Activated gamma-delta T cell treated with anti-CD3 and anti-CD28 coated beads, Interleukin-2, amount 50 U/mL, for 16 hours (primary cell): ENCODE data around the gene HOOK2.
A peak's percentile ranks its signal among the peaks of the same experiment; 100 is the strongest.
"Not testable (repeated sequence)": the region's sequence is repeated elsewhere in the genome, so short reads cannot be mapped to it uniquely, and the experiment has no call there.

Experiments used
- DNase-seq: peaks from one replicate; pipeline ENCODE4 v3.0.0-alpha.2; 2020; ENCODE audit warnings: low read depth

The HOOK2 gene

DNA sequence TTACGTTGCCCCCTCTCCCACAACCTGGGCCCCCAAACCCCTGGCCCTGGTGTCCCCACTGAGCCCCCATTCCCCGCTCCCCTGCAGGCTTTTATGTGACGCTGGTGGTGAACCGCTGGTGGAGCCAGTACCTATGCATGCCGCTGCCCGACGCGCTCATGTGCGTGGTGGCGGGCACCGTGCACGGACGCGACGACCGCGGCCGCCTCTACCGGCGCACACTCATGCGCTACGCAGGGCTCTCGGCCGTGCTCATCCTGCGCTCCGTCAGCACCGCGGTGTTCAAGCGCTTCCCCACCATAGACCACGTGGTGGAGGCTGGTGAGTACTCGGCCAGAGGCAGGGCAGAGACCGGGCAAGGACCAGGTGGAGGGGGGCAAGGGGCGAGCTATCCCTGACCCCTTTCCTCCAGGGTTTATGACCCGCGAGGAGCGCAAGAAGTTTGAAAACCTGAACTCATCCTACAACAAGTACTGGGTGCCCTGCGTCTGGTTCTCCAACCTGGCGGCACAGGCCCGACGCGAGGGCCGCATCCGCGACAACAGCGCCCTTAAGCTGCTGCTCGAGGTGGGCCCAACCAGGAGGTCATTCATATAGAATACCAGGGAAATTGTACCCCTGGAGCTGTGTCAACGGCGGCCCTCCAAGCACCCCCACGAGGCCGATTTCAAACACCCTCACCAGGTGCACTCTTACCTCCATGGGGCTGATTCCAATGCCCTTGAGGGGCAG, 20.7 kb downstream of the HOOK2 start:
- DNase-seq, result no peak

DNA sequence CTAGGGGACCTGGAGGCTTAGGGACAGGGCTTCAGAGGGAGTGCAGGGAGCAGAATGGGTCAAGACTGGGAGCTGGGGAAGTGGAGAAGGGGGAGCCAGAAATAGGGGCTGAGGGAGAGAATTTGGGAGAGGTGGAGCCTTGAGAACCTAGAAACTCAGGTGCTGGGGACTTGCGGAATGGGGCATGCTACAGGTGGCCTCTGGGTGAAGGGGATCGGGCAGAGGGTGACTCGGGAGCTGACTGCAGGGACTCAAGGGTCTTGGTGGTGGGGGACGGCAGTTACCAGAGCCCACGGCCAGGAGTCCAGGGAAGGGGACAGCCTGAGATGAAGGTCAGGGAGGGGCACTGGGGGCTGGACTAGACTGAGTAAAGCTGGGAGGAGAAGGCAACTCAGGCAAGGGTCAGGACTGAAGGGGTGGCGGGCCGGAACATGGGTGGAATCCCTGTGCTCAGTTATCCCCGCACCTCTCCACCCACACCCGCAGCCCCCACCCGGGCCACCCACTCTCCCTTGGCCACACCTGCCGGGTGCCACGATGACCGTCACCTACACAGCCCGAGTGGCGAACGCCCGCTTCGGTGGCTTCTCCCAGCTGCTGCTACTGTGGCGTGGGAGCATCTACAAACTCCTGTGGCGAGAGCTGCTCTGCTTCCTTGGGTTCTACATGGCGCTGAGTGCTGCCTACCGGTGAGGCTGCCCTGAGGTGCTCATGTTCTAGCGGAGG, 23.1 kb downstream of the HOOK2 start:
- no peak for DNase-seq

DNA sequence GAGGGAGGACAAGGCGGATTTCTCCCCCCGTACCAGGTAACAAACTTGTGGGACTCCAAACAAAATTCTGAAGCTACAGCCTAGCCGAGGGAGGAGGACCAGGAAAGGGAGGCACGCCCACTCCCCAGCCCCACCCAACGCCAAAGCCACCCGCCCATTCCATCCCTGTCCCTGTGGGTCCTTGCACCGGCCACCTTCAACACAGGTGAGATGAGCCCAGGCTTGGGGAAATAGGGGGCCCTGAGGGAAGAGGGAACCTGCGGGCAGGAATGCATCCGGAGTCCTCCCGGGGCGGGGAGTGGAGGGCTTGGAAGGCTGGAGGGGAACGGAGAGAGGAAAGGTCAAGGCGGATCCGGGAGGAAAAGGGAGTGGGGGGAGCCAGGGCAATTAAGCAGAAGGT, 23.7 kb downstream of the HOOK2 start, which contains the start of gene BEST2:
Gene BEST2 (plus strand): TSS at position 157 of the 400 bp plus-strand sequence. CDS start 802 bp downstream, outside the sequence.
- DNase-seq, result no peak

DNA sequence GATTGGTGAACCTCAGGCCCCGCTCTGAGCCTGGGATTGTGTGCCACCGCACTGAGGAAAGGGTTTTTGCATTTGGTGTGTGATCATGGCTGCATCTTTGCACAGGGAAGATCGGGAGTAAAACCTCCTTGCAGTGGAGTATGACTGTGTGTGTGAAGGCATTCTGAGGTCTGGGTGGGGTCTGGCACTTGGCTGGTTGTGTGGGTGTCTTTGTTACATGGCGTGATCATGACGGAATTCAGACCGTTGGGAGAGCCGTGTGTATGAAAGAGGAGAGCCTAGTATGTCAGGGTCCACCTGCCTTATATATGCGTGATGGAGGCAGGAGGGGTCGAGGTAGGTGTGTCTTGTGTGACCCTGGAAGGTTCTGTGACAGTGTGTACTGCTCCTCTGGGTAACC, 24.5 kb downstream of the HOOK2 start:
- no peak for DNase-seq

DNA sequence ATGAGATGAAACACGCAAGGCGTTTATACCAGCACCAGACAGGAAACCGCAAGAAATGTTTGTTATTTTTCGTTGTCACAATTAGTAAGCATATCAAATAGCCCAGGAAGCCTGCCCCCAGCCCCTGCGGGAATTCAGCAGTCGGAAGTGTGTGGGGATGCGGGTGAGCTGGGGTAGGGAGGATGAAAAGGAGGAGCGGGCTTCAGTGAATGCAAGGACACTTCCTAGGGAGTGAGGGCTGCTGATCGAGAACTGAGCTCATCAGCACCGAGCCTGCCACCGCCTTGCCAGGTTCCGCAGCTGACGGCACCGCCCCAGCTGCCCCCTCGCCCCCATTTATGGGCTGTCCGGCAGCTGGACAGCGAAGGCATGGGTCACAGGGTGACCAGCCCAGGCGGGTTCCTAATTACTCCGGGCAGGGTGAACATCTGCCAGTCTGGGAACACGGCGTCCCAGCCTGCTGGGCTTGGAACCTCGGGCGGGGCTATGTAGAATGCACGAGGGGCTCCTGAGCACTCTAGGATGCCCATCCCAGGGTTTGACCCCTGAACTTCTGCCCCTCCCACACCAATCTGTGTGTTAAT, 25.3 kb downstream of the HOOK2 start:
- no peak for DNase-seq

DNA sequence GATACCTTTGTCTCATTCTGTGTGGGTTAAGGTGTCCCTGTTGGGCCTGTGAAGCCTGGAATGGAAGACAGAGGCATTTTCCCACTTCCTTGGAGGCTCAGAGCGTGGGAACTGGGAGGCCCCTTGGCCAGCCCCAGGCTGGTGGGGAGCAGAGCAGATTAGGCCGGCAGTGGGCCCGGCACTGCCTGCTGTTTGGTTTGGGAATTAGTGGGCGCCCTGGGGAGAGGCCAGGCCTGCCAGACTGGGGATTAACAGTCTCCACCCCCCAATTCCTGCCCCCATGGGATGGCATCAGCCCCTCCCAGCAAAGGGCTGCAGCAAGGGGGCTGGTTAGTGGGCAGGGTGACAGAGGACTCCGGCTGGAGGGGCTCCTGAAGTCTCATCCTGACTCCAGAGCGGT, 26.9 kb downstream of the HOOK2 start:
- no peak for DNase-seq

DNA sequence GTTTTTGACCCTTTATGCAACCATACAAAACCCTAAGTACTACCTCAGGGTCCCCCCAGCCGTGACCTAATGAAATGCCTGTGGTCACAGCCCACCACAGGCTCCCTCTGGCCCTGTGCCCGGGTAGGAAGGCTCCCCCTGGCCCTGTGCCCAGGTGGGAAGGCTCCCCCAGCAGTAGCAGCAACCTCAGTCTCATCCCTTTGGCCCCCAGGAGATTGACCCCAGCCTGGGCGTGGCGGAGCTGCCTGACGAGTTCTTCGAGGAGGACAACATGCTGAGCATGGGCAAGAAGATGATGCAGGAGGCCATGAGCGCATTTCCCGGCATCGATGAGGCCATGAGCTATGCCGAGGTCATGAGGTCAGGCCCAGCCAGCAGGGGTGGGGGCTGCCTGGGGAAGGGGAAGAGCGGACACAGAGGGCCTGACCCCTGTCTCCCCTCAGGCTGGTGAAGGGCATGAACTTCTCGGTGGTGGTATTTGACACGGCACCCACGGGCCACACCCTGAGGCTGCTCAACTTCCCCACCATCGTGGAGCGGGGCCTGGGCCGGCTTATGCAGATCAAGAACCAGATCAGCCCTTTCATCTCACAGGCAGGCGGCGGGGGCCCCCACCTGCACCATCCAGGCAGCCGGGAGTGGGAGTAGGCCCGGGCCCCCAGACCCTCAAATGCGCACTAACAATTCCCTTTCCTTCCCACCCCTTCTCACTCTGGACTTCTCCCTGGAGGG, 30.0 kb downstream of the HOOK2 start:
- DNase-seq, result no peak

DNA sequence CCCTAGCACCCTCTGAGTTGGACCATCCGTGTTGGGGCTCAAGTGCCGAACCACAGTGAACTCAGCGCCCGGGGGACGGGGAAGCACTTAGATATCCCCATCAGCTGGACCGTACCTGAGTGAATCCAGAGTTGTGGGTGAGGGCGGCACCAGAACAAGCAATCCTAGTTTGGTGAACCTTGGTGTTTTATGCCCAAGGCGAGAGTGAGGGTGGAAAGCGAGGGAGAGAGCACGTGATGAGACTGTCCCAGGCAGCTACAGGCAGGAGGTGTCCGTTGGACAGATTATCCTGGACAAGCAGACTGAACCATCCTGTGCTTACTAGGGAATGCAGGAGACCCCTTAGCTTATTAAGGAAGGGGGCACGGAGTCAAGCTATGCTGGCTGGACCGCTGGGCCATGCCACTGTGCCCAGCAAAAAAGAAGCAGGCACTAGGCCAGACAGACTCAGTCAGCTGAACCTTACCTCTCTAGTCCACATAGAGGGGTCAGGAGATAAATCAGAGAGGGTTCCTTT, 37.5 kb downstream of the HOOK2 start:
- DNase-seq, result no peak

DNA sequence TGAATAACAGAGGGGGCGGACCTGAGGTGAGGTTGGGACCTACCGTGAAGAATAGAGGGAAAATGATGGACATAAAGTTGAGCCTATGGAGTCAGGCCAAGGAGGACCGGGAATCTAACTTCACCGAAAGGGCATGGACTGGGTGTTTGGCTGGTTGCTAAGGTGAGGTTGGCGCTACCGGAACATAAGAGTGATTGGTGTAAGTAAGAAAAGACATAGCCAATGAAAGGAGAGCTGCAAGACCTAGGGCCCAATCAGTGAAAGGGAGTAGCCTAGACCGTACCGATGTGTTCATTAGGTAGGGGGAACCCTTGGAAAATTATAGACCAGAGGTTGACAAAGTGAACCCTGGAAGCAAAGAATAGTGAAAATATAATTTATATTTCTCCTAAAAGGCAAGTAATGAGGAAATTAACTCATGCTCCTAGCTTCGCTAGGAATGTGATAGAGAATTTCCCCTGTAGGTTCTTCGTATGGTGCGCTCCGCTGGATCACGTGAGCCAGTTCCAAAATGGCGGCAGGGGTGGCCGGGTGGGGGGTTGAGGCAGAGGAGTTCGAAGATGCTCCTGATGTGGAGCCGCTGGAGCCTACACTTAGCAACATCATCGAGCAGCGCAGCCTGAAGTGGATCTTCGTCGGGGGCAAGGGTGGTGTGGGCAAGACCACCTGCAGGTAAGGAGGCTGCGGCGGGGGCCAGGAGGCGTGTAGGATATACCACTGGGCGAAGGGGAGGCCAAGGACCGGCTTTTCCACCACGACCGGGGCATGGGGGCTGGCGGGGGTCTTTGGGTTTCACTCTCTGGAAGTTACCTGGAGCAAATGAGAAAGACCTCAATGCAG, 38.1 kb downstream of the HOOK2 start, which contains the start of gene GET3:
Gene GET3 (plus strand): TSS at position 503 of the 840 bp plus-strand sequence. CDS start 9 bp downstream, at position 512.
- DNase-seq, result peak; percentile 68

DNA sequence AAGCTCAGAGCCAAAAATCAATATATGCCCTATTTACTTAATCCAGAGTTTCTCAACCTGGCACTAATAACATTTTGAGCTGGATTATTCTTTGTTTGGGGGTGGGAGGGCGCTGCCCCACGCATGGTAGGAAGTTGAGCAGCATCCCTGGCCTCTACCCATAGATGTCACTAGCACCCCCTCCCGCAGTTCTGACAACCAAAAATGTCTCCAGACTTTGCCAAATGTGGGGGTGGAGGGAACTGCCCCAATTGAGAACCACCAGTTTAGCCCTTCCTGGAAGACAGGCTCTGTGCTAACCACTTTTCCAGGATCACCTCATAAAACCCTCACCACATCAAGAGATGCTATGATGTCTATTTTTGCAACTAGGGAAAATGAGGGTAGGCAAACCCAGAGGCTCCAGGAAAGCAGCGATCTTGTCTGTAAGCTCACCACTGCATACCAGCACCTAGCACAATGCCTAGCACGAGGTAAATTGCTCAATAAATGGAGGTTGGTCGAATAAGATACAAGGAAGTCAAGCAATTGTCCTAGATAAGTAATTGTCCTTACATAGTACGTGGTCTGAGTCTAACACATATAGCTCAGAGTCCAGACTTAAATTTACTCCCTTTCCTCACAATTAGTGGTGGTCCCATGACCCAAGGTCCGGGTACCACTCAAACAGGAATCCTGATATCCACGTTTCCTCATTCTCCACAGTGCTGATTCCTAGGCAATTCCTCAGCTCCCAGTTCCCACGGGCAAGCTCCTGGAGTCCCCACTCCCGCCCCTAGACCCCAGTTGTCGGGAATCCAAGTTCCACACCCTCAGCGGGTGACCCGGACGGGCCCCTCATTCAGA, 41.8 kb downstream of the HOOK2 start:
- no peak for DNase-seq

DNA sequence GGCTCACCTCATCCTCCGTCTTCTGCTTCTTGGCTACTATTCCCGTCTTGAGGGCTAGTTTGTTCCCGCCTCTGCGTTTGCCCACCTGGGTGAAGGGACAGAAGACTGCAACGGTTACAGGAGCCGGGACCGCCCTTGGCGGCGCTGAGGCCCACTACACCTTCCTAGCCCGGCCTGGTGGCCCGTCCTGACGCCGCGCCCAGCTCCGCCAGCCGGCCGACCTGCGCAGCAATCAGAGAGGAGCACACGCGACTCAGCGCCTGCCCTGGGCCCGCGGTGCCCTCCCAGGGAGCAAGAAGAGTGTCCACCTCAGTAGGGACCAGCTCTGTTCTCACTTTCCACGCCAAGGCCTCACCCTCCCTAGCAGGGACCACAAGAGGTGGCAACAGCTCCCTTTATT, 44.0 kb downstream of the HOOK2 start:
- no peak for DNase-seq

DNA sequence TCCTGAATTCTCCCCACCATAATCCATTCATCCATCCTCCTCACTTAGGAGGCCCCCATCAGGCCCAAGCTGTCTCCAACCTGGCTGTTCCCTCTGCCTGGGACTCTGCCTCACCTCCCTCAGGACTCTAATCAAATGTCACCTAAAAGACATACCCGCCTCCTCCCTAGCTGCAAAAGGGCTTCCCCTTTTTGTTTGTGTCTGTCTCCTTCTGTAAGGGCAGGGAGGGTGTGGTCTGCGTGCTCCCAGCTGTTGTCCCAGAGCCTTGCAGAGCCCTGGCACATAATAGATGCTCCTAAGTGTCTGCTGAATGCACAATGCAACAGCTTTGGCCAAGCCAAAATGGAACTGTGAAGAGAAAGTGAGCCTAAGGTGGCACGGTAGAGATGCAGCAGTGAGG, 45.3 kb downstream of the HOOK2 start:
- no peak for DNase-seq

DNA sequence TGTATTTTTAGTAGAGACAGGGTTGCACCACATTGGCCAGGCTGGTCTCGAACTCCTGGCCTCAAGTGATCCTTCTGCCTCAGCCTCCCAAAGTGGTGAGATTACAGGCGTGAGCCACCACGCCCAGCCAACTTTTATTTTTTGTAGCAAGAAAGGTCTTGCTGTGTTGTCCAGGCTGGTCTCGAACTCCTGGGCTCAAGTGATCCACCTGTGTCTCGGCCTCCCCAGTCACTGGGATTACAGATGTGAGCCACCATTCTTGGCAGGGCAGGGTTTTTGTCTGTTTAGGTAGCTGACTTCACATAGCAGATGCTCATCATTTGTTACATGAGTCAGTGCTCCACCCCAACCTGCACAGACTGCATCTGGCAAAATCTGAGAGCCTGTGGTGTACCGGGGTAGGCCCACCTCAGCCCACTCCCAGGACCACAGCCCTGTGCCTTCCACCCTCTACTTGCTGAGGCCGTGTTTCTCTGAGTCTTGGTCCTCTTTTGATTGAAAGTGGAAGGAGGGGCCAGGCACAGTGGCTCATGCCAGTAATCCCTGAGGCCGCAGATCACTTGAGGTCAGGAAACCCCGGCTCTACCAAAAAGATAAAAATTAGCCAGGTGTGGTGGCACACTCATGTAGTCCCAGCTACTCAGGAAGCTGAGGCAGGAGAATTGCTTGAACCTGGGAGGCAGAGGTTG, 47.5 kb downstream of the HOOK2 start:
- DNase-seq, result no peak

DNA sequence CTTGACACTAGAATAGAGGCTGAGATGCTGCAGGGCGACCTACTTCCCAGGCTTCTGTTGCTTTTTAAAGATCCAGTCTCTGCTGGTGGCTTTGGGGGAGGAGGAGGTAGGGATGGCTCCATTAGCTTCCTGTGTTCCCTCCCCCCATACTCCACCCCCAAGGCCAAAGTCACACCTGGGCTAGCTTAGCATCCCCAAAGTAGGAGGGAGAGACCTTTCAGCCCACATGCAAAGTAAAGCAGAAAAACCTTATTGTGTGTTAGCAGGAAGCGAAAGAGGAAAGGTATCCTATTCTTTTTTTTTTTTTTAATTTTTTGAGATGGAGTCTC, 48.4 kb downstream of the HOOK2 start:
- no peak for DNase-seq

DNA sequence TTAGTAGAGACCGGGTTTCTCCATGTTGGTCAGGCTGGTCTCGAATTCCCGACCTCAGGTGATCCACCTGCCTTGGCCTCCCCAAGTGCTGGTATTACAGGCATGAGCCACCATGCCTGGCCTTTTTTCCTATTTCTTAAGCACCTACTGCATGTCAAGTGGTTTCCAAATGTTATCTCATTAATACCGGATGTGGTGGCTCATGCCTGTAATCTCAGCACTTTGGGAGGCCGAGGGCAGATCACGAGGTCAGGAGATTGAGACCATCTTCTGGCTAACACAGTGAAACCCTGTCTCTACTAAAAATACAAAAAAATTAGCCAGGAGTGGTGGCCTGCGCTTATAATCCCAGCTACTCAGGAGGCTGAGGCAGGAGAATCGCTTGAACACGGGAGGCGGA, 49.7 kb downstream of the HOOK2 start:
- not testable (repeated sequence) for DNase-seq

DNA sequence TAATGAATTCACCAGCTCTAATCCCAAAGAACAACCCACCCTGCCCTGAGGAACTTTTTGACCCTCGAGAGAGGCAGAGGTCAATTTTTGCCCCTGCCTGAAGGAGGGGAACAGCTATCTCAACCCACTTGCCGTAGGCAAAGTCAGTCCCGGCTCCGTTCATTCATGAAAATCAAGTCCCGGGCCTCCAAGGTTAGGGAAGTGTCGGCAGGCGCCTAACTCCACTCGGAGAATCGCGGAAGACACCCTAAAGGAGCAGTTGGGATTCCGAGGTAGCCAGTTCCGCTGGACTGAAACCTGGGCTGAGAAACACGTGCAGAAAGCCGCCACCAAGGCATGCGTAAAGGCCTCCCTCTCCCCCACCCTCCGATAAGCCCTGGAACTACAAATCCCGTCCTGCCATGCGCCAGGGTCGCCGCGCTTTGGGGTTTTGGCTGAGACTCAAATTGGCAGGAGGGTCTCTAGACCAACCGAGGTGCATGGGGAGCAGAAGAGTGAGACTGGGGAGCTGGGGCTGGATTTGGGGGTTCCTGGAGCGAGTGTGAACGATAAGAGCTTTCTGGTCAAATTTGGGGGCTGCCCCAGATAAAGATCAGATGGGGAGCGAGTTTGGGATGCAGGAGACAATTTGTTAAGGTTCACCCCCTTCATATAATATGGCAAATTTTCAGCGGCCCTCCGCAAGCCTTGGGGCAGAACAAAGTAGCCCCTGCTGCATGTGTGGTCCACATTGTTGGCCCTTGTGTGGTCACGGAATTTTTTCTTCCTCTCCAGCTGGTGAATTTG, 51.5 kb downstream of the HOOK2 start, which contains the start of gene TNPO2:
Gene TNPO2 (minus strand): TSS at position 292 of the 786 bp plus-strand sequence. CDS start 2,955 bp downstream, outside the sequence.
- peak; percentile 39 for DNase-seq

DNA sequence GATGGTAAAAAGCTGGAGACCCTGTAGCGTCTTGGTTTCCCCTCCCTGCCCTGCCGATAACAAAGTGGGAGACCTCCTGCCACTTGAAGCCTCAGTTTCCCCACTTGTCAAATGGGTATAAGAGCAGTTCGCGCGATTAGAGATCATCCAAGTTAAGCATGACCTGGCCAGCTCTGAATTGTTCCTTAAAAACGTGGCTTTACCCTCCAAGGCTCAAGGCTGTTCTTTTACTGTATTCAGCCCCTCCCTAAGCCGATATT, 52.0 kb downstream of the HOOK2 start:
- no peak for DNase-seq

DNA sequence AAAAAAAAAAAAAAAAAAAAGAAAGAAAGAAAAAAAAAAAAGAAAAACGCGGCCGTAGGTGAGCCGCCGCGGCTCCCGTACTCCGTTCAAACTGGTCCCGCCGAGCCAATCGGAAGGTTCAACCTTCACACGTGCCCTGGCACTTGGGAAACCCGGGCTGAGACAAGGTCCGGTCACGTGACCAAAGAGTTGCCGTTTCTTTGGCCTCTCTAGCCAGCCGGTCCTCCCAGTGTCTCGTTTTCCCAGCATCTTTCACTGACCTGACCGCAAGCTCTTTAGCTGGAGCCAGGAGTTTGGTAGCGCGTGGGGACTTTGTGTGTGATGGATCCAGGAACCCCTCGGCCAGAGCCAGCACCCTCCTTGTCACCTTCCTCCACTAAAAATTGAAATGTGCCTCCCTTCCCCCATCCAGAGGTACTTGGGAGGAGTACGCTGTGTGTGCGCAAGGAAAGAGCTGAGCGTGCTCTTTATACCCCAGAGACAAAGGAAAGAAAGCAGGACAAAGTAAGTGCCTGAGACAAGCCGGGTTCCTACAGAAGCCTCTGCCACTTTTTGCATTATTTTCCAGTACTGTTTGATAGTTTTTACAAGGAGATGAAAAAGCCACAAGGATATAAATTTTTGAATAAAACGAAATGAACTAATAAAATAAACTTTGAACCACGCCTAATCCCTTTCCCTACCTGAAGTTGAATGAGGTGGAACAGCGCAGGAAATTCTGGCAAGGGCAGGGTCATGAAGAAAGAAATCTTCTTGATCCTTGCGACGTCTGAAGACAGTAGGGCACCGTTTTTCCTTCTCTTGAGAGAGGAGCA, 52.6 kb downstream of the HOOK2 start:
- peak; percentile 90 for DNase-seq
